HCT116 (cell line): ENCODE measurements around the gene KIFC3. TPM values are rescaled to one million over a fixed set of nuclear protein-coding genes. Genes with fewer than 3 reads are reported as not detected.

ENCODE experiments used
- ATAC-seq: fragments of 200-7000 bp; cut with Tn5 transposase; 2 replicates; pipeline ENCODE4 v1.9.1; 2020; ENCODE audit warnings: mild to moderate bottlenecking, moderate library complexity
- BruUV-seq: library from RNA; stranded (reverse); fragments of 400-500 nt; replicated peaks from 2 replicates; lab custom pipeline; 2021; lab: Mats Ljungman, UMichigan
- CTCF ChIA-PET: fragments of 300-600 bp; sonication (Branson Sonifier 250); formaldehyde crosslinking; loops from one replicate; lab custom pipeline; 2021; ENCODE audit warnings: antibody characterized with exemption; lab: Charles Lee
- POLR2A ChIA-PET: fragments of 300-600, 350-600 bp; sonication (Branson Sonifier 250); formaldehyde crosslinking; loops from one replicate; lab custom pipeline; 2021; ENCODE audit warnings: antibody characterized with exemption; lab: Charles Lee
- RAD21 ChIA-PET, 2 experiments: fragments of 300-600 bp; sonication (Branson Sonifier 250); formaldehyde crosslinking; loops; one replicate each; lab custom pipeline; 2023; ENCODE audit warnings: low total read pairs in 2 of 2; ENCODE audit not compliant: uncharacterized antibody in 2 of 2, unreplicated experiment in 2 of 2, low non-redundant PET in 1 of 2; lab: Charles Lee
- DNase-seq: peaks from one replicate; pipeline ENCODE4 v3.0.0-alpha.2; 2010; ENCODE audit warnings: low read depth, low spot score
- H2AFZ ChIP-seq: fragments of 200-600 bp; shearing (Covaris generic), sonication (generic); 2 replicates; pipeline ENCODE4 v1.6.1; 2017; ENCODE audit warnings: low read depth, mixed run types, mixed read lengths, antibody characterized with exemption, low read length; ENCODE audit not compliant: poor library complexity, severe bottlenecking
- H3K27ac ChIP-seq: 2 replicates; pipeline ENCODE4 v1.5.1; 2012; ENCODE audit warnings: low read depth, low read length
- H3K27me3 ChIP-seq: fragments of 200-600 bp; sonication (generic); 2 replicates; pipeline ENCODE4 v1.6.1; 2016; ENCODE audit warnings: mixed run types, low read length, mixed read lengths; ENCODE audit not compliant: insufficient read depth
- H3K36me3 ChIP-seq, 2 experiments: fragments of 200-500 bp in 1 of 2; fragments of 200-600 bp in 1 of 2; sonication (Bioruptor generic) in 1 of 2; sonication (generic) in 1 of 2; 2 replicates each; pipeline versions ENCODE4 v1.5.1 to v1.6.1; 2014 to 2016; ENCODE audit warnings: low read length in 2 of 2, inconsistent platforms in 1 of 2, mixed read lengths in 1 of 2, mixed run types in 1 of 2; ENCODE audit not compliant: insufficient read depth in 2 of 2, control insufficient read depth in 1 of 2
- H3K4me1 ChIP-seq, 2 experiments: fragments of 200-600 bp in 1 of 2; sonication (generic) in 1 of 2; 2 replicates each; pipeline versions ENCODE4 v1.5.1 to v1.6.1; 2012 to 2017; ENCODE audit warnings: low read length in 2 of 2, inconsistent platforms in 1 of 2, mild to moderate bottlenecking in 1 of 2, mixed read lengths in 1 of 2, mixed run types in 1 of 2, moderate library complexity in 1 of 2; ENCODE audit not compliant: insufficient read depth in 2 of 2, control insufficient read depth in 1 of 2
- H3K4me2 ChIP-seq: fragments of 200-600 bp; sonication (generic); 2 replicates; pipeline ENCODE4 v1.6.1; 2017; ENCODE audit warnings: mixed run types, low read length, mixed read lengths
- H3K4me3 ChIP-seq, 2 experiments: fragments of 200-600 bp in 1 of 2; sonication (generic) in 1 of 2; replicated peaks in 1 of 2; 2 replicates each; pipeline ENCODE4 v1.5.1; 2011 to 2016; ENCODE audit warnings: low read length in 2 of 2, control low read depth in 1 of 2, low read depth in 1 of 2, mild to moderate bottlenecking in 1 of 2, mixed read lengths in 1 of 2, mixed run types in 1 of 2
- H3K79me2 ChIP-seq: fragments of 200-600 bp; sonication (generic); 2 replicates; pipeline ENCODE4 v1.6.1; 2017; ENCODE audit warnings: mild to moderate bottlenecking, mixed run types, low read length, moderate library complexity, mixed read lengths; ENCODE audit not compliant: insufficient read depth
- H3K9ac ChIP-seq: fragments of 200-600 bp; sonication (generic); 2 replicates; pipeline ENCODE4 v1.6.1; 2016; ENCODE audit warnings: low read length, mixed read lengths
- H3K9me2 ChIP-seq: fragments of 200-600 bp; sonication (generic), shearing (Covaris generic); 2 replicates; pipeline ENCODE4 v1.6.1; 2017; ENCODE audit warnings: mixed run types, mild to moderate bottlenecking, moderate library complexity; ENCODE audit not compliant: insufficient read depth
- H3K9me3 ChIP-seq, 2 experiments: fragments of 200-500 bp in 1 of 2; fragments of 200-600 bp in 1 of 2; sonication (Bioruptor generic) in 1 of 2; sonication (generic) in 1 of 2; 2 replicates each; pipeline ENCODE4 v1.6.1; 2014 to 2017; ENCODE audit warnings: low read length in 2 of 2, mixed read lengths in 2 of 2, inconsistent platforms in 1 of 2, low read depth in 1 of 2, mild to moderate bottlenecking in 1 of 2, mixed run types in 1 of 2, moderate library complexity in 1 of 2; ENCODE audit not compliant: control insufficient read depth in 1 of 2, insufficient read depth in 1 of 2
- H4K20me1 ChIP-seq: fragments of 200-600 bp; sonication (generic), shearing (Covaris generic); 2 replicates; pipeline ENCODE4 v1.6.1; 2017; ENCODE audit warnings: mixed run types, mild to moderate bottlenecking, moderate library complexity; ENCODE audit not compliant: insufficient read depth
- CBX3 ChIP-seq: IDR thresholded peaks from 2 replicates; pipeline ENCODE4 v1.6.1; 2012; ENCODE audit warnings: low read depth
- EGR1 ChIP-seq: IDR thresholded peaks from 2 replicates; pipeline ENCODE4 v1.6.1; 2012; ENCODE audit warnings: low read depth
- ELF1 ChIP-seq: IDR thresholded peaks from 2 replicates; pipeline ENCODE4 v1.6.1; 2012; ENCODE audit warnings: low read depth, borderline replicate concordance
- FOSL1 ChIP-seq: IDR thresholded peaks from 2 replicates; pipeline ENCODE4 v1.6.1; 2012; ENCODE audit warnings: low read depth
- POLR2A ChIP-seq: IDR thresholded peaks from 2 replicates; pipeline ENCODE4 v1.7.0; 2011; ENCODE audit warnings: borderline replicate concordance; ENCODE audit not compliant: insufficient read depth, insufficient read length; ENCODE audit errors: extremely low read depth
- RAD21 ChIP-seq: IDR thresholded peaks from 2 replicates; pipeline ENCODE4 v1.6.1; 2012; ENCODE audit warnings: low read depth, mild to moderate bottlenecking
- REST ChIP-seq: IDR thresholded peaks from 2 replicates; pipeline ENCODE4 v1.6.1; 2012; ENCODE audit warnings: low read depth
- SIN3A ChIP-seq: IDR thresholded peaks from 2 replicates; pipeline ENCODE4 v1.6.1; 2012; ENCODE audit warnings: low read depth
- SRF ChIP-seq: IDR thresholded peaks from 2 replicates; pipeline ENCODE4 v1.6.1; 2012; ENCODE audit warnings: low read depth
- YY1 ChIP-seq: IDR thresholded peaks from 2 replicates; pipeline ENCODE4 v1.6.1; 2011; ENCODE audit warnings: low read length, low read depth, moderate library complexity, mild to moderate bottlenecking; ENCODE audit not compliant: insufficient replicate concordance; ENCODE audit errors: extremely low read depth
- ZBTB33 ChIP-seq: IDR thresholded peaks from 2 replicates; pipeline ENCODE4 v1.6.1; 2011; ENCODE audit warnings: mild to moderate bottlenecking, low read length, moderate library complexity; ENCODE audit not compliant: insufficient replicate concordance; ENCODE audit errors: extremely low read depth
- ZFX ChIP-seq: fragments of 450-650 bp; IDR thresholded peaks from 2 replicates; pipeline ENCODE4 v1.6.1; 2017
- ZNF274 ChIP-seq: fragments of 200-500 bp; sonication (Bioruptor generic); IDR thresholded peaks from 2 replicates; pipeline ENCODE4 v1.6.1; 2014; ENCODE audit warnings: mild to moderate bottlenecking, low read depth, low read length, inconsistent platforms
- intact Hi-C: fragments of 100-400 bp; cut with micrococcal nuclease; formaldehyde crosslinking; loops from 2 replicates; pipeline ENCODE4 v1.10.0; 2022
- total RNA-seq: library from RNA; stranded (reverse); gene quantifications from one replicate; pipeline ENCODE4 v1.2.1, GENCODE V29; 2021; ENCODE audit not compliant: unreplicated experiment

KIFC3 gene
- total RNA-seq, 1 experiment from 2014 or later = 31.9 TPM

- no peaks in the 10 kb centered on the region for H4K20me1 ChIP-seq
- TF ChIP-seq EGR1 = no peak
- TF ChIP-seq FOSL1 = no peak
- TF ChIP-seq SRF = no peak
- no peak for TF ChIP-seq ZNF274
- no peak for TF ChIP-seq RAD21
- TF ChIP-seq CBX3 = no peak
- no peak overlapping the region for H3K9ac ChIP-seq
- RAD21 ChIA-PET = no interaction called here
- no TSS peak for BruUV-seq
- H3K79me2 ChIP-seq = no peaks in the 10 kb centered on the region
- ATAC-seq (no peak), DNase-seq (no peak)
- no peak overlapping the region for H2AFZ ChIP-seq
- H3K4me2 ChIP-seq = no peak overlapping the region
- H3K27ac ChIP-seq = no peak overlapping the region
- H3K9me3 ChIP-seq = no peaks in the 10 kb centered on the region
- intact Hi-C loops = loop anchor here (10.0 kb wide), 1 partner anchor 279 kb away; the partner anchor contains the start of genes USB1 and ZNF319
- no peaks in the 10 kb centered on the region for H3K27me3 ChIP-seq
- no peaks in the 10 kb centered on the region for H3K9me2 ChIP-seq
- no peak overlapping the region for H3K4me3 ChIP-seq
- POLR2A ChIA-PET = interaction anchor here (1.0 kb wide), 1 partner anchor 10 kb away, joined by 3 read pairs; the partner anchor contains the start of gene KATNB1
- H3K4me1 ChIP-seq = no peaks in the 10 kb centered on the region
- CTCF ChIA-PET = no interaction called here
- no peaks in the 10 kb centered on the region for H3K36me3 ChIP-seq
These were observed 76.7 kb downstream of the KIFC3 start for GRCh38 chr16:57725554-57725953.

DNA sequence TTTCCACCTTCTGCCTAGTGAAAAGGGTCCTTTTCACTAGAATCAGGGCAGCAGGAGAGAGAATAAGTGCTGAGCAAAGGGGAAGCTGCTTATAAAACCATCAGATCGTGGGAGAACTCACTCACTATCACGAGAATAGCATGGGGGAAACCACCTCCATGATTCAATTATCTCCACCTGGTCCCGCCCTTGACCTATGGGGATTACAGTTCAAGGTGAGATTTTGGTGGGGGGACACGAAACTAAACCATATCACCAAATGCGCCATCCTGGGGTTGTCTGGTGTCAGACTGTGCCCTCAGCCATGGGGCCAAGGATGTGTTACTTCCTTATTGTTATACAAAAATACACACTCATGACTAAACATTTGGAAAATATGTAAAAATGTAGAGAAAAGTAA lies 77.1 kb downstream of the KIFC3 start:
- BruUV-seq = no TSS peak
- ATAC-seq (no peak), DNase-seq (no peak)
- RAD21 ChIA-PET = no interaction called here
- Histone ChIP-seq H3K79me2 (no peaks in the 10 kb centered on the region), H3K36me3 (no peaks in the 10 kb centered on the region), H3K27me3 (no peaks in the 10 kb centered on the region), H3K4me1 (no peaks in the 10 kb centered on the region), H3K9ac (no peak overlapping the region), H3K27ac (no peak overlapping the region), H4K20me1 (no peaks in the 10 kb centered on the region), H3K9me2 (no peaks in the 10 kb centered on the region), H2AFZ (no peak overlapping the region), H3K9me3 (no peaks in the 10 kb centered on the region), H3K4me3 (no peak overlapping the region), H3K4me2 (no peak overlapping the region)
- POLR2A ChIA-PET = interaction anchor here (1.0 kb wide), 1 partner anchor 10 kb away, joined by 3 read pairs; the partner anchor contains the start of gene KATNB1
- intact Hi-C loops = loop anchor here (10.0 kb wide), 1 partner anchor 280 kb away; the partner anchor contains the start of genes USB1 and ZNF319
- CTCF ChIA-PET = no interaction called here
- TF ChIP-seq ZBTB33 = no peak
- no peak for TF ChIP-seq ZNF274
- TF ChIP-seq REST = no peak
- TF ChIP-seq SIN3A = no peak
- no peak for TF ChIP-seq YY1
- TF ChIP-seq POLR2A = no peak
- TF ChIP-seq FOSL1 = no peak
- TF ChIP-seq ELF1 = no peak
- no peak for TF ChIP-seq EGR1
- TF ChIP-seq ZFX = no peak
